Mesenchymal stem cell (in vitro differentiated cells and primary cell): Measurements from ENCODE around the gene BNIP2.

Experiments used
- DNase-seq: peaks from one replicate; pipeline ENCODE4 v3.0.0-alpha.2; 2013
- H2AFZ ChIP-seq: one replicate; pipeline ENCODE4 v1.6.1; 2013; ENCODE audit warnings: low read depth, mild to moderate bottlenecking, control low read depth, inconsistent platforms, low read length, moderate library complexity
- H2AK5ac ChIP-seq: 2 replicates; pipeline ENCODE4 v1.6.1; 2013; ENCODE audit warnings: low read length, moderate library complexity, mild to moderate bottlenecking, inconsistent platforms; ENCODE audit not compliant: severe bottlenecking
- H2BK120ac ChIP-seq: one replicate; pipeline ENCODE4 v1.6.1; 2013; ENCODE audit warnings: low read depth, mild to moderate bottlenecking, inconsistent platforms, low read length, moderate library complexity
- H2BK12ac ChIP-seq, 2 experiments: one replicate each; pipeline ENCODE4 v1.6.1; 2013; ENCODE audit warnings: inconsistent platforms in 2 of 2, low read length in 2 of 2, mild to moderate bottlenecking in 2 of 2, moderate library complexity in 2 of 2, control low read depth in 1 of 2
- H2BK15ac ChIP-seq: one replicate; pipeline ENCODE4 v1.6.1; 2013; ENCODE audit warnings: mild to moderate bottlenecking, low read depth, inconsistent platforms; ENCODE audit not compliant: poor library complexity, severe bottlenecking
- H2BK5ac ChIP-seq: 2 replicates; pipeline ENCODE4 v1.6.1; 2013; ENCODE audit warnings: low read depth, mild to moderate bottlenecking, low read length, control low read depth, inconsistent platforms; ENCODE audit not compliant: poor library complexity, severe bottlenecking
- H3K14ac ChIP-seq, 2 experiments: one replicate each; pipeline ENCODE4 v1.6.1; 2013; ENCODE audit warnings: inconsistent platforms in 2 of 2, low read length in 2 of 2, control low read depth in 1 of 2, mild to moderate bottlenecking in 1 of 2, moderate library complexity in 1 of 2
- H3K18ac ChIP-seq, 2 experiments: one replicate each; pipeline ENCODE4 v1.6.1; 2013; ENCODE audit warnings: inconsistent platforms in 2 of 2, low read length in 2 of 2, control low read depth in 1 of 2, low read depth in 1 of 2, mild to moderate bottlenecking in 1 of 2
- H3K23ac ChIP-seq, 2 experiments: one replicate each; pipeline ENCODE4 v1.6.1; 2013; ENCODE audit warnings: inconsistent platforms in 2 of 2, low read length in 2 of 2, mild to moderate bottlenecking in 2 of 2, moderate library complexity in 2 of 2, control low read depth in 1 of 2
- H3K27ac ChIP-seq: 2 replicates; pipeline ENCODE4 v1.5.1; 2013; ENCODE audit warnings: mild to moderate bottlenecking, moderate library complexity, low read length, control low read depth, inconsistent platforms; ENCODE audit not compliant: poor library complexity, severe bottlenecking
- H3K27me3 ChIP-seq, 2 experiments: 2 replicates each; pipeline versions ENCODE4 v1.6.1 to v1.7.0; 2013; ENCODE audit warnings: low read length in 2 of 2, mild to moderate bottlenecking in 2 of 2, moderate library complexity in 2 of 2, control low read depth in 1 of 2, inconsistent platforms in 1 of 2; ENCODE audit not compliant: control insufficient read depth in 1 of 2, insufficient read depth in 1 of 2
- H3K36me3 ChIP-seq, 2 experiments: 2 replicates each; pipeline versions ENCODE4 v1.6.1 to v1.7.0; 2013; ENCODE audit warnings: low read length in 2 of 2, control low read depth in 1 of 2, inconsistent platforms in 1 of 2, low read depth in 1 of 2, mild to moderate bottlenecking in 1 of 2; ENCODE audit not compliant: insufficient read depth in 2 of 2, control insufficient read depth in 1 of 2
- H3K4ac ChIP-seq, 2 experiments: one replicate each; pipeline ENCODE4 v1.6.1; 2013; ENCODE audit warnings: inconsistent platforms in 2 of 2, low read length in 2 of 2, mild to moderate bottlenecking in 2 of 2, moderate library complexity in 2 of 2, control low read depth in 1 of 2, low read depth in 1 of 2
- H3K4me1 ChIP-seq: 2 replicates; pipeline ENCODE4 v1.6.1; 2013; ENCODE audit warnings: low read depth, low read length, control low read depth; ENCODE audit not compliant: control insufficient read depth, insufficient read depth
- H3K4me2 ChIP-seq: 2 replicates; pipeline ENCODE4 v1.6.1; 2013; ENCODE audit warnings: low read length, mild to moderate bottlenecking, inconsistent platforms; ENCODE audit not compliant: poor library complexity, severe bottlenecking
- H3K4me3 ChIP-seq, 2 experiments: 2 replicates each; pipeline versions ENCODE4 v1.5.1 to v1.7.0; 2013; ENCODE audit warnings: low read length in 2 of 2, mild to moderate bottlenecking in 2 of 2, control low read depth in 1 of 2, low read depth in 1 of 2; ENCODE audit not compliant: insufficient read depth in 1 of 2
- H3K79me1 ChIP-seq: replicated peaks from 2 replicates; pipeline ENCODE4 v1.6.1; 2013; ENCODE audit warnings: mild to moderate bottlenecking, control low read depth, low read length, inconsistent platforms; ENCODE audit not compliant: poor library complexity, severe bottlenecking
- H3K9ac ChIP-seq: 2 replicates; pipeline ENCODE4 v1.7.0; 2013; ENCODE audit warnings: mild to moderate bottlenecking, low read length, moderate library complexity
- H3K9me3 ChIP-seq: 2 replicates; pipeline ENCODE4 v1.7.0; 2013; ENCODE audit warnings: mild to moderate bottlenecking, low read length; ENCODE audit not compliant: control insufficient read depth
- H4K8ac ChIP-seq: one replicate; pipeline ENCODE4 v1.6.1; 2013; ENCODE audit warnings: inconsistent platforms, mild to moderate bottlenecking, low read length, moderate library complexity
- H4K91ac ChIP-seq: one replicate; pipeline ENCODE4 v1.6.1; 2013; ENCODE audit warnings: mild to moderate bottlenecking, low read length, inconsistent platforms
- WGBS: methylation state at CpG from one replicate; pipeline ENCODE4 v1.1.7; 2013; ENCODE audit warnings: mixed read lengths; 5-methylcytosine and 5-hydroxymethylcytosine counted together

The BNIP2 gene

GRCh38 chr15:59609730-59610712, 79.1 kb downstream of the BNIP2 start:
- H3K4me2 ChIP-seq = no peak overlapping the region
- H2BK120ac ChIP-seq = no peak overlapping the region
- no peak overlapping the region for H2BK12ac ChIP-seq
- H2AFZ ChIP-seq = no peak overlapping the region
- H3K79me1 ChIP-seq = peaks cover 2% of the 10 kb centered on the region
- no peak for DNase-seq
- H2AK5ac ChIP-seq = peak overlapping the region; percentile 49
- no peak overlapping the region for H3K18ac ChIP-seq
- no peak overlapping the region for H3K4me3 ChIP-seq
- no peaks in the 10 kb centered on the region for H3K9me3 ChIP-seq
- peaks cover 4% of the 10 kb centered on the region for H3K4me1 ChIP-seq
- no peak overlapping the region for H4K91ac ChIP-seq
- H4K8ac ChIP-seq = no peak overlapping the region
- H3K14ac ChIP-seq = no peak overlapping the region
- H2BK5ac ChIP-seq = no peak overlapping the region
- no peak overlapping the region for H3K27ac ChIP-seq
- H3K36me3 ChIP-seq = no peaks in the 10 kb centered on the region
- no peak overlapping the region for H3K23ac ChIP-seq
- WGBS = 91% methylated on average over 7 of the region's 7 CpGs
- H2BK15ac ChIP-seq = no peak overlapping the region
- H3K27me3 ChIP-seq = peaks cover 0 to 12% of the 10 kb centered on the region in 2 experiments
- no peak overlapping the region for H3K4ac ChIP-seq
- no peak overlapping the region for H3K9ac ChIP-seq
